Endothelial cell of umbilical vein (primary cell): ENCODE measurements around the gene CBFA2T3. TPM values are rescaled to one million over a fixed set of nuclear protein-coding genes. Genes with fewer than 3 reads are reported as not detected.

Experiments
- BruUV-seq: library from RNA; stranded (reverse); fragments of 400-500 nt; replicated peaks from 2 replicates; lab custom pipeline; 2021; lab: Mats Ljungman, UMichigan
- CTCF ChIA-PET: fragments of 300-600, 350-600 bp; sonication (Branson Sonifier 250); formaldehyde crosslinking; loops from one replicate; lab custom pipeline; 2021; ENCODE audit warnings: antibody characterized with exemption, inconsistent platforms; lab: Charles Lee
- POLR2A ChIA-PET: fragments of 300-600, 350-600 bp; sonication (Branson Sonifier 250); formaldehyde crosslinking; loops from one replicate; lab custom pipeline; 2021; ENCODE audit warnings: antibody characterized with exemption, inconsistent platforms; lab: Charles Lee
- DNase-seq: peaks from one replicate; pipeline ENCODE4 v3.0.0-alpha.2; 2011; ENCODE audit warnings: low read depth, low spot score
- FAIRE-seq: peaks from 2 replicates; lab custom pipeline; 2011; peaks lifted over from hg19 to GRCh38; lab: Jason Lieb, UNC
- H2AFZ ChIP-seq: 2 replicates; pipeline ENCODE4 v1.6.0; 2012; ENCODE audit warnings: low read depth, low read length, control low read depth, inconsistent platforms
- H3K27ac ChIP-seq: 2 replicates; pipeline ENCODE4 v1.5.1; 2011; ENCODE audit warnings: low read depth, mild to moderate bottlenecking, control low read depth, low read length, moderate library complexity; ENCODE audit not compliant: insufficient read depth
- H3K27me3 ChIP-seq, 2 experiments: 2 replicates each; pipeline versions ENCODE4 v1.6.0 to v1.6.1; 2011; ENCODE audit warnings: low read length in 2 of 2, mixed read lengths in 1 of 2; ENCODE audit not compliant: control insufficient read depth in 2 of 2, insufficient read depth in 2 of 2
- H3K36me3 ChIP-seq, 2 experiments: 2 replicates in 1 of 2; 3 replicates in 1 of 2; pipeline ENCODE4 v1.5.1; 2011; ENCODE audit warnings: low read length in 2 of 2, mild to moderate bottlenecking in 1 of 2, moderate library complexity in 1 of 2; ENCODE audit not compliant: control insufficient read depth in 2 of 2, insufficient read depth in 2 of 2; ENCODE audit errors: extremely low read depth in 1 of 2
- H3K4me1 ChIP-seq: 3 replicates; pipeline ENCODE4 v1.5.1; 2011; ENCODE audit warnings: mild to moderate bottlenecking, low read length; ENCODE audit not compliant: control insufficient read depth, insufficient read depth; ENCODE audit errors: extremely low read depth
- H3K4me2 ChIP-seq: 2 replicates; pipeline ENCODE4 v1.6.1; 2011; ENCODE audit warnings: low read length, control low read depth, mixed read lengths; ENCODE audit not compliant: insufficient read depth
- H3K4me3 ChIP-seq, 3 experiments: fragments of 200-600 bp in 1 of 3; sonication (generic), shearing (Covaris generic) in 1 of 3; replicated peaks in 1 of 3; 2 replicates each; pipeline ENCODE4 v1.5.1; 2011 to 2016; ENCODE audit warnings: control low read depth in 3 of 3, low read length in 3 of 3, mild to moderate bottlenecking in 2 of 3, inconsistent platforms in 1 of 3, low read depth in 1 of 3, moderate library complexity in 1 of 3; ENCODE audit not compliant: insufficient read depth in 1 of 3
- H3K79me2 ChIP-seq: 2 replicates; pipeline ENCODE4 v1.6.0; 2012; ENCODE audit warnings: low read length, inconsistent platforms; ENCODE audit not compliant: control insufficient read depth, insufficient read depth
- H3K9ac ChIP-seq: replicated peaks from 2 replicates; pipeline ENCODE3; 2011; ENCODE audit warnings: low read length, control low read depth; ENCODE audit not compliant: insufficient read depth; ENCODE audit errors: extremely low read depth
- H3K9me1 ChIP-seq: replicated peaks from 3 replicates; pipeline ENCODE4 v1.6.0; 2011; ENCODE audit warnings: mild to moderate bottlenecking, low read length; ENCODE audit not compliant: control insufficient read depth, insufficient read depth; ENCODE audit errors: extremely low read depth
- H3K9me3 ChIP-seq: replicated peaks from 2 replicates; pipeline ENCODE4 v1.5.1; 2012; ENCODE audit warnings: low read length, inconsistent platforms; ENCODE audit not compliant: control insufficient read depth, insufficient read depth
- H4K20me1 ChIP-seq: replicated peaks from 2 replicates; pipeline ENCODE3; 2011; ENCODE audit warnings: mild to moderate bottlenecking, low read length; ENCODE audit not compliant: control insufficient read depth, insufficient read depth; ENCODE audit errors: extremely low read depth
- CTCF ChIP-seq, 2 donors: IDR thresholded peaks; 1 replicate in 1 of 2; 2 replicates in 1 of 2; pipeline ENCODE4 v1.5.1; 2011; ENCODE audit warnings: low read length in 2 of 2, mild to moderate bottlenecking in 2 of 2, moderate library complexity in 2 of 2, control low read depth in 1 of 2, inconsistent platforms in 1 of 2, low read depth in 1 of 2; ENCODE audit not compliant: insufficient read depth in 1 of 2; ENCODE audit errors: extremely low read depth in 1 of 2
- EZH2 ChIP-seq: IDR thresholded peaks from 2 replicates; pipeline ENCODE4 v1.6.1; 2012; ENCODE audit warnings: borderline replicate concordance, low read depth, mild to moderate bottlenecking, moderate library complexity, low read length, inconsistent platforms; ENCODE audit not compliant: severe bottlenecking
- FOS ChIP-seq: IDR thresholded peaks from 2 replicates; pipeline ENCODE4 v1.6.1; 2011; ENCODE audit warnings: mild to moderate bottlenecking, low read length, moderate library complexity, borderline replicate concordance; ENCODE audit not compliant: insufficient read depth
- GATA2 ChIP-seq: IDR thresholded peaks from 2 replicates; pipeline ENCODE4 v1.7.0; 2011; ENCODE audit warnings: low read depth, mild to moderate bottlenecking, moderate library complexity, mixed read lengths, low read length; ENCODE audit not compliant: insufficient read length, insufficient read depth
- JUN ChIP-seq: IDR thresholded peaks from 2 replicates; pipeline ENCODE4 v1.6.1; 2011; ENCODE audit warnings: borderline replicate concordance, low read depth; ENCODE audit not compliant: insufficient read length, insufficient read depth
- MAX ChIP-seq: IDR thresholded peaks from 2 replicates; pipeline ENCODE4 v1.6.1; 2011; ENCODE audit not compliant: insufficient read depth, insufficient read length
- MYC ChIP-seq: IDR thresholded peaks from one replicate; pipeline ENCODE4 v1.6.1; 2011; ENCODE audit warnings: mild to moderate bottlenecking, low read depth, low read length
- POLR2A ChIP-seq: IDR thresholded peaks from 2 replicates; pipeline ENCODE4 v1.6.1; 2012; ENCODE audit warnings: low read depth, mild to moderate bottlenecking, control low read depth, low read length
- POLR2AphosphoS5 ChIP-seq: IDR thresholded peaks from 2 replicates; pipeline ENCODE4 v1.6.1; 2012; ENCODE audit warnings: low read depth, mild to moderate bottlenecking, control low read depth, low read length, moderate library complexity; ENCODE audit not compliant: insufficient read depth
- dilution Hi-C: fragments of 300-500 bp; cut with MboI; formaldehyde crosslinking; loops from one replicate; pipeline ENCODE4 v1.15.0; 2019; ENCODE audit warnings: low sequenced_read_pairs; ENCODE audit not compliant: extremely low pct_ligation_motif_present
- intact Hi-C: fragments of 100-400 bp; cut with micrococcal nuclease; formaldehyde crosslinking; loops from one replicate; pipeline ENCODE4 v1.10.0; 2022
- polyA plus RNA-seq, 4 experiments: library from polyadenylated mRNA; depleted of rRNA in 3 of 4; stranded (reverse) in 3 of 4; unstranded in 1 of 4; fragments of >200 nt; gene quantifications; 2 replicates each; pipeline versions ENCODE4 v1.2.1 to v1.2.3, GENCODE V29; 2011 to 2012; ENCODE audit warnings: missing spikeins in 1 of 4
- total RNA-seq: library from RNA; stranded (reverse); gene quantifications from 2 replicates; pipeline ENCODE4 v1.2.3, GENCODE V29; 2021

CBFA2T3 gene
- total and polyA plus RNA-seq, 2 donors (not counting 3 experiments of a cell fraction or from before 2014, with no cell fraction given) = not detected

GRCh38 chr16:88968589-88969280, 8.3 kb downstream of the CBFA2T3 start:
- dilution Hi-C loops (loop anchor here (25.0 kb wide), 1 partner anchor 169 kb away; no protein-coding TSS in a partner anchor), intact Hi-C loops (no loop called here)
- H2AFZ ChIP-seq = no peak overlapping the region
- H3K9me1 ChIP-seq = no peaks in the 10 kb centered on the region
- H3K9ac ChIP-seq = no peak overlapping the region
- H3K4me2 ChIP-seq = no peak overlapping the region
- H3K27me3 ChIP-seq = no peaks in the 10 kb centered on the region
- TF ChIP-seq JUN (no peak), CTCF (IDR thresholded peaks at IDR 0.05; ENCODE audit: extremely low read depth in 1 of 2, insufficient read depth in 1 of 2, low read depth in 1 of 2, low read length in 2 of 2) (no peak), FOS (no peak), MAX (no peak), GATA2 (no peak), POLR2AphosphoS5 (no peak), MYC (no peak), POLR2A (no peak), EZH2 (no peak)
- no peaks in the 10 kb centered on the region for H4K20me1 ChIP-seq
- FAIRE-seq = no peak
- no TSS peak for BruUV-seq
- POLR2A ChIA-PET = no interaction called here
- H3K79me2 ChIP-seq = no peaks in the 10 kb centered on the region
- no peak for DNase-seq
- H3K9me3 ChIP-seq = no peaks in the 10 kb centered on the region
- H3K27ac ChIP-seq = no peak overlapping the region
- no peak overlapping the region for H3K4me3 ChIP-seq
- CTCF ChIA-PET = no interaction called here
- no peaks in the 10 kb centered on the region for H3K36me3 ChIP-seq
- H3K4me1 ChIP-seq = no peaks in the 10 kb centered on the region
